ENCODE data around the gene HK1.

Gene HK1

GRCh38 chr10:69316313-69317059 lies 38.2 kb downstream of the HK1 start:
- TF ChIP-seq POLR2A (IDR thresholded peaks at IDR 0.05; ENCODE audit: extremely low read depth, insufficient read length) (no peak), MYC (IDR thresholded peaks at IDR 0.05; ENCODE audit: low read depth, low read length) (no peak)
- TF ChIP-seq, protein P1, sequence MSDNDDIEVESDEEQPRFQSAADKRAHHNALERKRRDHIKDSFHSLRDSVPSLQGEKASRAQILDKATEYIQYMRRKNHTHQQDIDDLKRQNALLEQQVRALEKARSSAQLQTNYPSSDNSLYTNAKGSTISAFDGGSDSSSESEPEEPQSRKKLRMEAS (IDR thresholded peaks at IDR 0.05; ENCODE audit: low read depth, low read length), result no peak
- TF ChIP-seq, protein P2, sequence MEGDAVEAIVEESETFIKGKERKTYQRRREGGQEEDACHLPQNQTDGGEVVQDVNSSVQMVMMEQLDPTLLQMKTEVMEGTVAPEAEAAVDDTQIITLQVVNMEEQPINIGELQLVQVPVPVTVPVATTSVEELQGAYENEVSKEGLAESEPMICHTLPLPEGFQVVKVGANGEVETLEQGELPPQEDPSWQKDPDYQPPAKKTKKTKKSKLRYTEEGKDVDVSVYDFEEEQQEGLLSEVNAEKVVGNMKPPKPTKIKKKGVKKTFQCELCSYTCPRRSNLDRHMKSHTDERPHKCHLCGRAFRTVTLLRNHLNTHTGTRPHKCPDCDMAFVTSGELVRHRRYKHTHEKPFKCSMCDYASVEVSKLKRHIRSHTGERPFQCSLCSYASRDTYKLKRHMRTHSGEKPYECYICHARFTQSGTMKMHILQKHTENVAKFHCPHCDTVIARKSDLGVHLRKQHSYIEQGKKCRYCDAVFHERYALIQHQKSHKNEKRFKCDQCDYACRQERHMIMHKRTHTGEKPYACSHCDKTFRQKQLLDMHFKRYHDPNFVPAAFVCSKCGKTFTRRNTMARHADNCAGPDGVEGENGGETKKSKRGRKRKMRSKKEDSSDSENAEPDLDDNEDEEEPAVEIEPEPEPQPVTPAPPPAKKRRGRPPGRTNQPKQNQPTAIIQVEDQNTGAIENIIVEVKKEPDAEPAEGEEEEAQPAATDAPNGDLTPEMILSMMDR (IDR thresholded peaks at IDR 0.05; ENCODE audit: low read depth, low read length), result no peak
- DNase-seq (ENCODE audit: low read depth), result no peak
- H3K4me3 ChIP-seq (ENCODE audit: low read depth, low read length), result no peak overlapping the region

GRCh38 chr10:69317175-69317604 lies 38.9 kb downstream of the HK1 start:
- TF ChIP-seq POLR2A (IDR thresholded peaks at IDR 0.05; ENCODE audit: extremely low read depth, insufficient read length) (no peak), MYC (IDR thresholded peaks at IDR 0.05; ENCODE audit: low read depth, low read length) (no peak)
- TF ChIP-seq, protein P2 (IDR thresholded peaks at IDR 0.05; ENCODE audit: low read depth, low read length), result no peak
- TF ChIP-seq, protein P1 (IDR thresholded peaks at IDR 0.05; ENCODE audit: low read depth, low read length), result no peak
- no peak overlapping the region for H3K4me3 ChIP-seq (ENCODE audit: low read depth, low read length)
- peak; percentile 43 for DNase-seq (ENCODE audit: low read depth)

- H3K4me3 ChIP-seq (ENCODE audit: low read depth, low read length), result peak overlapping the region; percentile 48
- TF ChIP-seq MYC (IDR thresholded peaks at IDR 0.05; ENCODE audit: low read depth, low read length) (no peak), POLR2A (IDR thresholded peaks at IDR 0.05; ENCODE audit: extremely low read depth, insufficient read length) (no peak)
- TF ChIP-seq, protein P2 (IDR thresholded peaks at IDR 0.05; ENCODE audit: low read depth, low read length), result no peak
- TF ChIP-seq, protein P1 (IDR thresholded peaks at IDR 0.05; ENCODE audit: low read depth, low read length), result no peak
Measured at GRCh38 chr10:69317626-69318105, 39.4 kb downstream of the HK1 start.

DNA sequence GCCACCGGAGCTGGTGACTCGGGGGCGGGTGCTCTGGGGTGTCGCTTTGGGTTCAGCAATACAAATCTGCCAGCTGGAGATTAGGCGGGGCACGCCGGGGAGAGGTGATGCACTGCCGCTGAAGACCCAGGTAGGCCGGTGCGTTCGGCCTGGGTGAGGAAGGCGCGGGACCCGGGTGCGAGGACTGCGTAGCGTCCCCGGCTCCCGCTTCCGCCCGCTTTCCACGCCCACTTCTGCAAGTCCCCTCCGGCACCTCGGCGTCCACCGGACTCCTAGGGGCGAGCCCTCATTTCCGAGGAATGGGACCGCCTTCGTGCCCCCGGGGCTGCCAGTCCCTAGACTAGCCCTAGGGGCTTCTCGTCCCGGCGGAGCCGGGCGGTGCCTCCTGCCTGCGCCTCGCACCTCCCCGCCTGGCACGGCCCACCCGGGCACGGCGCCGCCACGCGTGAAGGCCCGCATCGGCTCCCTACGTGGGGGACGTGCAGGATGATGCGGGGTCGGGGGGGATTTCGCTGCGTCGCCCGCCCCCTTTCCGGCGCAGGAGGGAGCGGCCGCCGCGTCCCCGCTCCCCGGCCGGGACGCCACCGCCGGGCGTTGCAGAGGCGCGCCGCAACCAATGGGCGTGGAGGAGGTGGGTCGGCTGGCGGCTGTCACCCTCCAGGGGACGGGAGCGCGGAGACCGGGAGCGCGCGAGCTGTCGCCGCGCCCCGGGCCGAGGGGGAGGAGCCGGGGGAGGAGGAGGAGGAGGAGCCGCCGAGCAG lies 40.0 kb downstream of the HK1 start:
- DNase-seq (ENCODE audit: low read depth), result peak; percentile 90
- H3K4me3 ChIP-seq (ENCODE audit: low read depth, low read length), result peak overlapping the region; percentile 50
- TF ChIP-seq, protein P2 (IDR thresholded peaks at IDR 0.05; ENCODE audit: low read depth, low read length), result no peak
- TF ChIP-seq POLR2A (IDR thresholded peaks at IDR 0.05; ENCODE audit: extremely low read depth, insufficient read length) (no peak), MYC (IDR thresholded peaks at IDR 0.05; ENCODE audit: low read depth, low read length) (no peak)
- TF ChIP-seq, protein P1 (IDR thresholded peaks at IDR 0.05; ENCODE audit: low read depth, low read length), result no peak

More at GRCh38 chr10:69317626-69318105, 39.4 kb downstream of the HK1 start:
- DNase-seq (ENCODE audit: low read depth), result no peak

- TF ChIP-seq, protein P1 (IDR thresholded peaks at IDR 0.05; ENCODE audit: low read depth, low read length), result no peak
- no peak for TF ChIP-seq MYC (IDR thresholded peaks at IDR 0.05; ENCODE audit: low read depth, low read length)
- TF ChIP-seq, protein P2 (IDR thresholded peaks at IDR 0.05; ENCODE audit: low read depth, low read length), result no peak
- TF ChIP-seq POLR2A (IDR thresholded peaks at IDR 0.05; ENCODE audit: extremely low read depth, insufficient read length), result no peak
- peak overlapping the region; percentile 50 for H3K4me3 ChIP-seq (ENCODE audit: low read depth, low read length)
- no peak for DNase-seq (ENCODE audit: low read depth)
Measured at GRCh38 chr10:69318867-69319727, 40.8 kb downstream of the HK1 start.

Data from NB4 (cell line).